Measurements from ENCODE around the gene LAMP5.

Gene LAMP5

GRCh38 chr20:9543214-9543613, 28.8 kb downstream of the LAMP5 start:
- no peak for DNase-seq

- no peak for DNase-seq
Observed at GRCh38 chr20:9550283-9550682, 35.9 kb downstream of the LAMP5 start.

- DNase-seq, result no peak
Observed at GRCh38 chr20:9550871-9551270, 36.5 kb downstream of the LAMP5 start.

GRCh38 chr20:9551808-9552550, 37.6 kb downstream of the LAMP5 start:
- DNase-seq, result no peak

GRCh38 chr20:9555781-9556180, 41.4 kb downstream of the LAMP5 start:
- DNase-seq, result peak; percentile 5

- no peak for DNase-seq
Observed at GRCh38 chr20:9557411-9557810, 43.0 kb downstream of the LAMP5 start.

- DNase-seq, result no peak
Observed at GRCh38 chr20:9565910-9566550, 51.6 kb downstream of the LAMP5 start.

GRCh38 chr20:9566977-9567376, 52.6 kb downstream of the LAMP5 start:
- DNase-seq, result no peak

GRCh38 chr20:9570612-9571011, 56.2 kb downstream of the LAMP5 start:
- DNase-seq, result no peak

- DNase-seq, result no peak
Observed at GRCh38 chr20:9571783-9572182, 57.4 kb downstream of the LAMP5 start.

- no peak for DNase-seq
Observed at GRCh38 chr20:9572670-9573069, 58.3 kb downstream of the LAMP5 start.

- no peak for DNase-seq
Observed at GRCh38 chr20:9573335-9574151, 59.2 kb downstream of the LAMP5 start.

GRCh38 chr20:9574181-9574580, 59.8 kb downstream of the LAMP5 start:
- no peak for DNase-seq

GRCh38 chr20:9574776-9575175, 60.4 kb downstream of the LAMP5 start:
- DNase-seq, result no peak

- no peak for DNase-seq
Observed at GRCh38 chr20:9575836-9576235, 61.4 kb downstream of the LAMP5 start.

- no peak for DNase-seq
Observed at GRCh38 chr20:9576695-9577094, 62.3 kb downstream of the LAMP5 start.

GRCh38 chr20:9577397-9577796, 63.0 kb downstream of the LAMP5 start:
- DNase-seq, result no peak

GRCh38 chr20:9578594-9578993, 64.2 kb downstream of the LAMP5 start:
- DNase-seq, result no peak

All from activated CD4-positive, alpha-beta T cell treated with anti-CD3 and anti-CD28 coated beads, Interleukin-2, amount 50 U/mL, for 16 hours (primary cell).